Glutamatergic neuron (in vitro differentiated cells): ENCODE data around the gene SESN2. TPM values are rescaled to one million over a fixed set of nuclear protein-coding genes. Genes with fewer than 3 reads are reported as not detected.

Source experiments
- DNase-seq: peaks from one replicate; pipeline ENCODE4 v3.0.0; 2022
- H3K27ac Mint-ChIP-seq: one replicate; pipeline ENCODE4 v1.8.0; 2020; ENCODE audit warnings: mild to moderate bottlenecking, mixed read lengths, inconsistent platforms; ENCODE audit not compliant: unreplicated experiment
- H3K27me3 Mint-ChIP-seq: one replicate; pipeline ENCODE4 v1.8.0; 2020; ENCODE audit warnings: mild to moderate bottlenecking, moderate library complexity, mixed read lengths, inconsistent platforms; ENCODE audit not compliant: unreplicated experiment
- H3K36me3 Mint-ChIP-seq: one replicate; pipeline ENCODE4 v1.8.0; 2020; ENCODE audit warnings: mild to moderate bottlenecking, mixed read lengths, inconsistent platforms; ENCODE audit not compliant: unreplicated experiment
- H3K4me1 Mint-ChIP-seq: one replicate; pipeline ENCODE4 v1.8.0; 2020; ENCODE audit warnings: mild to moderate bottlenecking, low read depth, mixed read lengths, inconsistent platforms; ENCODE audit not compliant: unreplicated experiment
- H3K4me3 Mint-ChIP-seq: one replicate; pipeline ENCODE4 v1.8.0; 2020; ENCODE audit warnings: mild to moderate bottlenecking, mixed read lengths, inconsistent platforms; ENCODE audit not compliant: unreplicated experiment
- H3K9me3 Mint-ChIP-seq: one replicate; pipeline ENCODE4 v1.8.0; 2020; ENCODE audit warnings: mild to moderate bottlenecking, moderate library complexity, mixed read lengths, inconsistent platforms; ENCODE audit not compliant: unreplicated experiment
- CTCF ChIP-seq: fragments of 200-600 bp; sonication (generic); IDR thresholded peaks from one replicate; pipeline ENCODE4 v1.5.0; 2021; ENCODE audit not compliant: partially characterized antibody, unreplicated experiment
- total RNA-seq: library from RNA; stranded (reverse); fragmentation: NEBNext Ultra II Directional; extraction: Animal tissue kit (Norgen Biotek cat#: 25700); gene quantifications from one replicate; pipeline ENCODE4 v1.2.1, GENCODE V29; 2021; ENCODE audit not compliant: unreplicated experiment

SESN2 gene
- total RNA-seq, 1 donor from 2014 or later, result 57.2 TPM

GRCh38 chr1:28295936-28296335 lies 36.6 kb downstream of the SESN2 start:
- Mint-ChIP-seq H3K4me1 (no peaks in the 10 kb centered on the region), H3K36me3 (no peaks in the 10 kb centered on the region), H3K4me3 (peak overlapping the region; percentile 28), H3K9me3 (no peaks in the 10 kb centered on the region), H3K27ac (no peak overlapping the region), H3K27me3 (no peaks in the 10 kb centered on the region)
- TF ChIP-seq CTCF, result no peak
- no peak for DNase-seq

DNA sequence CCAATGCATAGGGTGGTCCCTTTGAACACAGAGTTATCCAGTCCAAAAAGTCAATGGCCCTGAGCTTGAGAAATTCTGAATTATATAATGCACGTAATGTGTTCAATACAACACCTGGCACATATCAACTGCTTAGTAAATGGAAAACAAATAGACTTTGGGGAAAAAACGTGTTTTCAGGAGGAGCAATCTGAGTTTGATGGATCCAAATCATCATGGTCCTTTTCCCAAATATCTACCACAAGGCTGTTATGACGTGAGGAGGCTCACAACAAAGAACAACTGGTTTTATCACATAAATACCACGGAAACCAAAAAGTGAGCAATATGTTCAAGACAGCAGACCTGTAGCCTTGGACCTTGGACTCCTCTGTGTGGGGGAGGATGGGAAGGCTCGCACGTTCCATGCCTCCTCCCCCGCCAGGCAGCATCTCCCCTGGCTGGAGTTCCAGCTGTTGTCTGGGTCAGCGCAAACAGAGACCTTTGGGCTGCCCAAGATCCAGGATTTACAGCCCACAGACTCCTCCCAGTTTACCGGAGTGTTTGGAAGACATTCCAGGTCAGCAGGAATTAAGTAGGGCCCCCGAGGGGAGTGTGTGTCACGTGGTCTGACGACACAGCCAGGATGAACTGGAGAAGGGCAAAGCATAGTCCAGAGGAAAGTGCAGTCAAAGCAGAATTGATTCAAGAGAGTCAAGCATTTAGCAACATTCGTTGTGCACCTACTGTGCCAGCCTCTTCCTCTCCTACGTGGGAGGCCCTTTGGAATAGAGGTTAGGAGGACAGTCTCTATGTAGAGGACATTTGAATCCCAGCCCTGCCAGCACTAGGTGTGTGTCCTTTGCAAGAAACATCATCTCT lies 37.3 kb downstream of the SESN2 start:
- peak; percentile 46 for DNase-seq
- Mint-ChIP-seq H3K4me3 (peak overlapping the region; percentile 52), H3K4me1 (no peaks in the 10 kb centered on the region), H3K27ac (no peak overlapping the region), H3K36me3 (no peaks in the 10 kb centered on the region), H3K9me3 (no peaks in the 10 kb centered on the region), H3K27me3 (no peaks in the 10 kb centered on the region)
- TF ChIP-seq CTCF, result no peak

- no peak for TF ChIP-seq CTCF
- no peak overlapping the region for H3K27ac Mint-ChIP-seq
Observed at GRCh38 chr1:28297826-28298225, 38.5 kb downstream of the SESN2 start.

DNA sequence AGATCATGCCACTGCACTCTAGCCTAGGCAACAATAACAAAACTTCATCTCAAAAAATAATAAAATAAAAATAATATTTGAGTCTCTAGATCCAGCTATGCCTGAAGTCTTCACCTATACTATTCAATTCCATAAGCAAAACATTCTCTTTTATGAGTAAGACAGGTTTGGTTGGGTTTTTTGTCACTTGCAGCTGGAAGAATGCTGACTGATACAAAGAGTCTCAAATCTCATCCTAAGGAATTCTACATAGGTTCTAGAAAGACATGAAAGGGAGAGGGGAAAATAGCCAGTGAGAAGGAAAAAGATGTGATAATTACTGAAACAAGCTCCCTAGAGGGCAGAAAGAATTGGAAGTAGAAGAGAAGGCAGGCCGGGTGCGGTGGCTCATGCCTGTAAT lies 39.1 kb downstream of the SESN2 start:
- no peaks in the 10 kb centered on the region for H3K9me3 Mint-ChIP-seq

More at GRCh38 chr1:28297826-28298225, 38.5 kb downstream of the SESN2 start:
- Mint-ChIP-seq H3K4me1 (no peaks in the 10 kb centered on the region), H3K27me3 (no peaks in the 10 kb centered on the region), H3K36me3 (no peaks in the 10 kb centered on the region), H3K9me3 (no peaks in the 10 kb centered on the region), H3K4me3 (peak overlapping the region; percentile 20)
- DNase-seq, result no peak

More for the DNA sequence above, 39.1 kb downstream of the SESN2 start:
- no peaks in the 10 kb centered on the region for H3K27me3 Mint-ChIP-seq
- no peak for DNase-seq
- H3K36me3 Mint-ChIP-seq, result no peaks in the 10 kb centered on the region
- no peak overlapping the region for H3K4me3 Mint-ChIP-seq
- no peaks in the 10 kb centered on the region for H3K4me1 Mint-ChIP-seq
- no peak for TF ChIP-seq CTCF
- H3K27ac Mint-ChIP-seq, result no peak overlapping the region
